ENCODE results near the gene OARD1. TPM values are rescaled to one million over a fixed set of nuclear protein-coding genes. Genes with fewer than 3 reads are reported as not detected.

OARD1 gene
- total RNA-seq, 1 experiment from 2014 or later, result 33.7 TPM

GRCh38 chr6:41027799-41028560 lies 44.2 kb downstream of the OARD1 start (continued):
- 0 out of 2 replicates have a peak, but pooled peaks have one; percentile 18 for TF ChIP-seq ETV6 (CRISPR knock-in tag; IDR thresholded peaks at IDR 0.05)
- TF ChIP-seq ZNF396 (CRISPR knock-in tag; IDR thresholded peaks at IDR 0.05; ENCODE audit: borderline replicate concordance), result no peak
- peak; percentile 34; the same call in 1 of the 2 replicates for TF ChIP-seq ARID4B (CRISPR knock-in tag; IDR thresholded peaks at IDR 0.05; ENCODE audit: borderline replicate concordance)
- TF ChIP-seq GABPB1 (CRISPR knock-in tag; IDR thresholded peaks at IDR 0.05), result no peak; the same call in 1 of the 2 replicates
- 0 out of 2 replicates have a peak, but pooled peaks have one; percentile 57 for TF ChIP-seq NFATC4 (CRISPR knock-in tag; IDR thresholded peaks at IDR 0.05)
- peak; percentile 99 for TF ChIP-seq HMGXB4 (CRISPR knock-in tag; IDR thresholded peaks at IDR 0.05)
- TF ChIP-seq IRF2 (CRISPR knock-in tag; IDR thresholded peaks at IDR 0.05; ENCODE audit: borderline replicate concordance, low read depth), result no peak

GRCh38 chr6:41027241-41027640 lies 44.9 kb downstream of the OARD1 start:
- Mint-ChIP-seq H3K9me3 (no peaks in the 10 kb centered on the region), H3K27ac (peak overlapping the region; percentile 2; the same call in 1 of the 2 replicates), H3K4me3 (peak overlapping the region; percentile 64), H3K4me1 (peaks cover 23% of the 10 kb centered on the region), H3K27me3 (ENCODE audit: low read depth) (no peaks in the 10 kb centered on the region; the same call in 1 of the 2 replicates), H3K36me3 (no peaks in the 10 kb centered on the region)
- POLR2A ChIA-PET, result interaction anchor here (0.9 to 1.0 kb wide), 2 partner anchors 28 to 133 kb away, joined by 3 to 6 read pairs; no protein-coding TSS in a partner anchor
- CTCF ChIA-PET, result interaction anchor here (0.6 to 3.2 kb wide), 59 partner anchors 9 to 1093 kb away, joined by 3 to 97 read pairs (median 4); partner anchors contain the start of genes NFYA, OARD1, TSPO2 and UNC5CL
- DNase-seq (ENCODE audit: low spot score) (no peak), ATAC-seq (no peak)
- no peak for TF ChIP-seq ZNF532 (CRISPR knock-in tag; IDR thresholded peaks at IDR 0.05; ENCODE audit: borderline replicate concordance)
- TF ChIP-seq GABPB1 (CRISPR knock-in tag; IDR thresholded peaks at IDR 0.05), result no peak
- TF ChIP-seq SOX15 (CRISPR knock-in tag; IDR thresholded peaks at IDR 0.05), result no peak
- no peak for TF ChIP-seq ELF4 (CRISPR knock-in tag; IDR thresholded peaks at IDR 0.05; ENCODE audit: low read depth)
- no peak for TF ChIP-seq GTF2I (CRISPR knock-in tag; conservative IDR thresholded peaks at IDR 0.05)
- TF ChIP-seq MYBL2 (CRISPR knock-in tag; IDR thresholded peaks at IDR 0.05), result no peak
- TF ChIP-seq MLX (CRISPR knock-in tag; IDR thresholded peaks at IDR 0.05), result no peak
- no peak for TF ChIP-seq EMX1 (CRISPR knock-in tag; IDR thresholded peaks at IDR 0.05)
- no peak for TF ChIP-seq RELA (CRISPR knock-in tag; IDR thresholded peaks at IDR 0.05; ENCODE audit: borderline replicate concordance)
- TF ChIP-seq, protein P1, sequence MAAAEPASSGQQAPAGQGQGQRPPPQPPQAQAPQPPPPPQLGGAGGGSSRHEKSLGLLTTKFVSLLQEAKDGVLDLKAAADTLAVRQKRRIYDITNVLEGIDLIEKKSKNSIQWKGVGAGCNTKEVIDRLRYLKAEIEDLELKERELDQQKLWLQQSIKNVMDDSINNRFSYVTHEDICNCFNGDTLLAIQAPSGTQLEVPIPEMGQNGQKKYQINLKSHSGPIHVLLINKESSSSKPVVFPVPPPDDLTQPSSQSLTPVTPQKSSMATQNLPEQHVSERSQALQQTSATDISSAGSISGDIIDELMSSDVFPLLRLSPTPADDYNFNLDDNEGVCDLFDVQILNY (CRISPR knock-in tag; IDR thresholded peaks at IDR 0.05), result no peak
- TF ChIP-seq TP53 (CRISPR knock-in tag; IDR thresholded peaks at IDR 0.05), result no peak
- TF ChIP-seq, protein P2, sequence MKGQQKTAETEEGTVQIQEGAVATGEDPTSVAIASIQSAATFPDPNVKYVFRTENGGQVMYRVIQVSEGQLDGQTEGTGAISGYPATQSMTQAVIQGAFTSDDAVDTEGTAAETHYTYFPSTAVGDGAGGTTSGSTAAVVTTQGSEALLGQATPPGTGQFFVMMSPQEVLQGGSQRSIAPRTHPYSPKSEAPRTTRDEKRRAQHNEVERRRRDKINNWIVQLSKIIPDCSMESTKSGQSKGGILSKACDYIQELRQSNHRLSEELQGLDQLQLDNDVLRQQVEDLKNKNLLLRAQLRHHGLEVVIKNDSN (CRISPR knock-in tag; IDR thresholded peaks at IDR 0.05), result no peak

Measured in WTC11 (cell line).